D721Med (cell line): ENCODE data around the gene TARS2.
A peak's percentile ranks its signal among the peaks of the same experiment; 100 is the strongest.

ENCODE experiments used
- DNase-seq: peaks from one replicate; pipeline ENCODE4 v3.0.0; 2011; ENCODE audit warnings: low spot score; ENCODE audit not compliant: insufficient read length
- FAIRE-seq: peaks from 2 replicates; lab custom pipeline; 2011; peaks lifted over from hg19 to GRCh38; lab: Jason Lieb, UNC
- TF ChIP-seq, protein P1 (sequence below): IDR thresholded peaks from 2 replicates; pipeline ENCODE4 v1.5.1; 2012; ENCODE audit warnings: mild to moderate bottlenecking, control low read depth; ENCODE audit not compliant: insufficient read depth; ENCODE audit errors: missing control alignments

The TARS2 gene

DNA sequence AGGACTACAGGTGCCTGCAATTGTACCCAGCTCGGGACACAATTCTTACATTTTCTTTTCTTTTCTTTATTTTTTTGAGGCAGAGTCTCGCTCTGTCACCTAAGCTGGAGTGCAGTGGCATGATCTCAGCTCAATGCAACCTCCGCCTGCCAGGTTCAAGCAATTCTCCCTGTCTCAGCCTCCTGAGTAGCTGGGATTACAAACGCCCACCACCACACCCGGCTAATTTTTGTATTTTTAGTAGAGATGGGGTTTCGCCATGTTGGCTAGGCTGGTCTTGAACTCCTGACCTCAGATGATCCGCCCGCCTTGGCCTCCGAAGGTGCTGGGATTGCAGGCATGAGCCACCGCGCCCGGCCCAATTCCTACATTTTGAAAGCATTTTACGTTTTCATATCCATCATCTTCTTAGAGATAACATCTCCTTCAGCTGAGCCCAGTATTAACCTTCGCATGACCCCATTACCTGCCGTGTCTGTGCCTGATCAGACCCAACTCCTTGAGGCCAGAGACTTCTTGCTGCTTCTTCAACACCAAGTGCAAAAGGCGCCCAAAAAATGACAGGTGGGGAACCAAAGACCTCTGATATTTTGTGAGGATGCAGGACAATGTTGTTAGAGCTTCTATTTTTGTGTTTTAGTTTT, 59.2 kb downstream of the TARS2 start:
- TF ChIP-seq, protein P1, sequence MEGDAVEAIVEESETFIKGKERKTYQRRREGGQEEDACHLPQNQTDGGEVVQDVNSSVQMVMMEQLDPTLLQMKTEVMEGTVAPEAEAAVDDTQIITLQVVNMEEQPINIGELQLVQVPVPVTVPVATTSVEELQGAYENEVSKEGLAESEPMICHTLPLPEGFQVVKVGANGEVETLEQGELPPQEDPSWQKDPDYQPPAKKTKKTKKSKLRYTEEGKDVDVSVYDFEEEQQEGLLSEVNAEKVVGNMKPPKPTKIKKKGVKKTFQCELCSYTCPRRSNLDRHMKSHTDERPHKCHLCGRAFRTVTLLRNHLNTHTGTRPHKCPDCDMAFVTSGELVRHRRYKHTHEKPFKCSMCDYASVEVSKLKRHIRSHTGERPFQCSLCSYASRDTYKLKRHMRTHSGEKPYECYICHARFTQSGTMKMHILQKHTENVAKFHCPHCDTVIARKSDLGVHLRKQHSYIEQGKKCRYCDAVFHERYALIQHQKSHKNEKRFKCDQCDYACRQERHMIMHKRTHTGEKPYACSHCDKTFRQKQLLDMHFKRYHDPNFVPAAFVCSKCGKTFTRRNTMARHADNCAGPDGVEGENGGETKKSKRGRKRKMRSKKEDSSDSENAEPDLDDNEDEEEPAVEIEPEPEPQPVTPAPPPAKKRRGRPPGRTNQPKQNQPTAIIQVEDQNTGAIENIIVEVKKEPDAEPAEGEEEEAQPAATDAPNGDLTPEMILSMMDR, result no peak
- DNase-seq (no peak), FAIRE-seq (no peak)

- TF ChIP-seq, protein P1, result no peak
- FAIRE-seq, result no peak
Observed at GRCh38 chr1:150548324-150548631, 61.1 kb downstream of the TARS2 start.

DNA sequence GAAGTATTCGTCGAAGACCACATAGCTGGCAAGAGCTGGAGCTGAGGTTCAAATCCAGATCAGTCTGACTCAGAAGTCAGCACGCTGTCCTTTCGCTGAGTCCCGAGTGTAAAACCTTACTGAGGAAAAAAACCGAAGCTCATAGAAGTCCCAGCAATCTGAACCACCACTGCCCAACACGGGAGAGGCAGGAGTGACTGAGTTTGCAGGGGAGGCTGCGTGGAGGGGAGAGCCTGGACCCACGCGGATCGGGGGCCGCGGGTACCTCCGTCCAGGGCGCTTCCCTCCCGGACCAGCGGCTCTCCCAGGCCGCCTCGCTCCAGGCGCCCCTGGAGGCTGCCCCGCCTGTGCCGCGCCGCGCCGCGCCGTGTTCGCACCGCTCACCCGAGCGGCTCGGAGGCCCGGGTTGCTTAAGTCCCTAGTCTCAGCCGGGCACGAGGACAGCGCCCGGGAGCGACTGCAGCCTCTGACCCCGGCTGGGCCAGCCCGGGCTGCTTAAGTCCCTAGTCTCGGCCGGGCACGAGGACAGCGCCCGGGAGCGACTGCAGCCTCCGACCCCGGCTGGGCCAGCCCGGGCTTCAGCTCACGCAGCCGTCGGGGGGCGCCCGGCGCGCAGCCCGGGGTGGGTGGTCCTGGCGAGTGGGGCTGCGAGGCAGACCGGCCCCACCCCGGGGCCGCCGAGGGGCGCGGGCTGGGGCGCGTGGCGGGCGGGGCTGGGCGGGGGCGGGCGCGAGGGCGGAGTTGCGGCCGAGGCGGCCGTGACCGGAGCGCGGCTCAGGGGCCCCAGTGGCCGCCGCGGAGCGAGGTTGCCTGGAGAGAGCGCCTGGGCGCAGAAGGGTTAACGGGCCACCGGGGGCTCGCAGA, 61.6 kb downstream of the TARS2 start, which contains the start of gene ADAMTSL4:
Gene ADAMTSL4, plus strand, starts transcription at position 777 of the 864 bp plus-strand sequence. CDS start 2,881 bp downstream, outside the sequence.
- TF ChIP-seq, protein P1, result no peak
- DNase-seq (peak; percentile 89), FAIRE-seq (no peak)

More at GRCh38 chr1:150548324-150548631, 61.1 kb downstream of the TARS2 start:
- DNase-seq, result no peak

- TF ChIP-seq, protein P1, result no peak
- FAIRE-seq (no peak), DNase-seq (no peak)
Observed at GRCh38 chr1:150549496-150550221, 62.4 kb downstream of the TARS2 start.

- FAIRE-seq, result no peak
- TF ChIP-seq, protein P1, result no peak
- no peak for DNase-seq
Observed at GRCh38 chr1:150550222-150551050, 63.2 kb downstream of the TARS2 start.

DNA sequence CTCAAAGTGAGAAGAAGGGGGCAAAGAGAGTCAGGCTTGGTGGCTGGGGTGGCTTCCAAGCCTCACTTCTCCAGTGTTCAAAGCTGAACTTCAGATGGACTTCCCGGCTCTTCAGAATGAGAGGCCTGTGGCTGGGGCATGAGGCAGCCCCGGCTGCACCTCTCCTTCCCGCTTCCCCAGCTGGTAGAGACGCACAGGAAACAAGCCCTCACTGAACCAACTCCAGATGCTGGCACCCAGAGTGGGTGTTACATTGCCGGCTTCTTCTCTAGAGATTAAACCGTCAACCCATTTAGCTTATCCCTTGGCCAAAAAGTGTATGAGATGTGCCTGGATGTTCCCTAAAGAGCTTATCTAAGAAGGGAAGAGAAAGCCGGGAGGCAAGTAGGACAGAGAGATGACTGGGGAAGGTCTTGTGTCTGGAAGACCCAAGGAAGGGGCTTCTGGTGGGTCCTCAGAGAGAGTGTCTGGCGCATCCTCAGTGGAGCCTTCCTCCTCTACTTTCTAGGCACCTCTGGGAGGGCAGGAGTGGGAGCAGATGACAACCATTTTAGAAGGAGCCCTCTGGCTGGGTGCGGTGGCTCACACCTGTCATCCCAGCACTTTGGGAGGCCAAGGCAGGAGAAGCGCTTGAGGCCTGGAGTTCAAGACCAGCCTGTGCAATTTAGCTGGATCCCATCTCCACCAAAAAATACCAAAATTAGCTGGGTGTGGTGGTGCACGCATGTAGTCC, 64.0 kb downstream of the TARS2 start:
- TF ChIP-seq, protein P1, result no peak
- DNase-seq (no peak), FAIRE-seq (no peak)
